H9 (cell line): ENCODE measurements around the gene ADAMTSL2. TPM values are rescaled to one million over a fixed set of nuclear protein-coding genes. Genes with fewer than 3 reads are reported as not detected.

Experiments
- DNase-seq: peaks from one replicate; pipeline ENCODE4 v3.0.0-alpha.2; 2017
- H2AFZ ChIP-seq: one replicate; pipeline ENCODE4 v1.6.1; 2013; ENCODE audit warnings: mild to moderate bottlenecking, low read length, control low read depth, moderate library complexity
- H2AK5ac ChIP-seq: 2 replicates; pipeline ENCODE4 v1.6.1; 2013; ENCODE audit warnings: low read length, control low read depth, mixed read lengths; ENCODE audit not compliant: insufficient read length
- H2BK120ac ChIP-seq: one replicate; pipeline ENCODE4 v1.6.1; 2013; ENCODE audit warnings: low read depth, mild to moderate bottlenecking, low read length, control low read depth, inconsistent platforms; ENCODE audit not compliant: poor library complexity, severe bottlenecking
- H2BK12ac ChIP-seq: 2 replicates; pipeline ENCODE4 v1.6.1; 2013; ENCODE audit warnings: low read length, control low read depth, mixed read lengths, low read depth; ENCODE audit not compliant: insufficient read length
- H2BK15ac ChIP-seq: 2 replicates; pipeline ENCODE4 v1.6.1; 2013; ENCODE audit warnings: low read depth, low read length, control low read depth
- H2BK20ac ChIP-seq: one replicate; pipeline ENCODE4 v1.6.1; 2013; ENCODE audit warnings: low read depth, mild to moderate bottlenecking, low read length, control low read depth, inconsistent platforms; ENCODE audit not compliant: poor library complexity, severe bottlenecking
- H2BK5ac ChIP-seq: 2 replicates; pipeline ENCODE4 v1.6.1; 2013; ENCODE audit warnings: low read length, control low read depth, mixed read lengths; ENCODE audit not compliant: insufficient read length
- H3K14ac ChIP-seq: 2 replicates; pipeline ENCODE4 v1.6.1; 2013; ENCODE audit warnings: low read length, control low read depth; ENCODE audit not compliant: insufficient read depth
- H3K18ac ChIP-seq: 2 replicates; pipeline ENCODE4 v1.6.1; 2013; ENCODE audit warnings: low read depth, mild to moderate bottlenecking, mixed read lengths, low read length, control low read depth; ENCODE audit not compliant: insufficient read length
- H3K23ac ChIP-seq: 2 replicates; pipeline ENCODE4 v1.6.1; 2013; ENCODE audit warnings: low read length, control low read depth, mixed read lengths, low read depth; ENCODE audit not compliant: insufficient read length
- H3K23me2 ChIP-seq: 2 replicates; pipeline ENCODE4 v1.6.1; 2013; ENCODE audit warnings: low read depth, mild to moderate bottlenecking, mixed read lengths, low read length, control low read depth; ENCODE audit not compliant: insufficient read length, poor library complexity, severe bottlenecking
- H3K27ac ChIP-seq: 2 replicates; pipeline ENCODE4 v1.5.1; 2013; ENCODE audit warnings: low read length, control low read depth, mixed read lengths, low read depth; ENCODE audit not compliant: insufficient read length
- H3K27me3 ChIP-seq: 2 replicates; pipeline ENCODE4 v1.6.1; 2013; ENCODE audit warnings: low read length, control low read depth, inconsistent platforms; ENCODE audit not compliant: insufficient read depth
- H3K4ac ChIP-seq: 2 replicates; pipeline ENCODE4 v1.6.1; 2013; ENCODE audit warnings: low read depth, mild to moderate bottlenecking, control low read depth, inconsistent platforms, low read length, moderate library complexity
- H3K4me1 ChIP-seq: 2 replicates; pipeline ENCODE4 v1.6.1; 2013; ENCODE audit warnings: low read length, control low read depth, inconsistent platforms; ENCODE audit not compliant: insufficient read depth
- H3K4me2 ChIP-seq: 2 replicates; pipeline ENCODE4 v1.6.1; 2013; ENCODE audit warnings: low read length, control low read depth, mixed read lengths; ENCODE audit not compliant: insufficient read length, insufficient read depth
- H3K56ac ChIP-seq: 2 replicates; pipeline ENCODE4 v1.6.1; 2013; ENCODE audit warnings: low read depth, mild to moderate bottlenecking, mixed read lengths, low read length, control low read depth; ENCODE audit not compliant: insufficient read length
- H3K79me1 ChIP-seq: 2 replicates; pipeline ENCODE4 v1.6.1; 2013; ENCODE audit warnings: low read depth, mild to moderate bottlenecking, moderate library complexity, low read length, control low read depth, inconsistent platforms; ENCODE audit not compliant: insufficient read depth, poor library complexity, severe bottlenecking
- H3K79me2 ChIP-seq: 2 replicates; pipeline ENCODE4 v1.6.1; 2013; ENCODE audit warnings: low read length, control low read depth, inconsistent platforms; ENCODE audit not compliant: insufficient read depth
- H3K9ac ChIP-seq: 2 replicates; pipeline ENCODE4 v1.6.1; 2013; ENCODE audit warnings: low read length, control low read depth, mixed read lengths; ENCODE audit not compliant: insufficient read length; ENCODE audit errors: extremely low read depth
- H3K9me3 ChIP-seq: one replicate; pipeline ENCODE4 v1.6.1; 2013; ENCODE audit warnings: low read depth, low read length, inconsistent platforms; ENCODE audit not compliant: control insufficient read depth
- H3T11ph ChIP-seq: one replicate; pipeline ENCODE4 v1.6.1; 2013; ENCODE audit warnings: mild to moderate bottlenecking, low read length, control low read depth, inconsistent platforms
- H4K20me1 ChIP-seq: one replicate; pipeline ENCODE4 v1.6.1; 2013; ENCODE audit not compliant: control insufficient read depth, insufficient read length, insufficient read depth
- H4K5ac ChIP-seq: 2 replicates; pipeline ENCODE4 v1.6.1; 2013; ENCODE audit warnings: low read depth, mild to moderate bottlenecking, mixed read lengths, low read length, control low read depth; ENCODE audit not compliant: insufficient read length
- H4K8ac ChIP-seq: replicated peaks from 2 replicates; pipeline ENCODE4 v1.6.1; 2013; ENCODE audit warnings: low read length, control low read depth, mixed read lengths, low read depth; ENCODE audit not compliant: insufficient read length
- H4K91ac ChIP-seq: 2 replicates; pipeline ENCODE4 v1.6.1; 2013; ENCODE audit warnings: low read depth, mild to moderate bottlenecking, moderate library complexity, mixed read lengths, low read length, control low read depth; ENCODE audit not compliant: insufficient read length
- H3K27ac Mint-ChIP-seq, 3 experiments: 2 replicates in 2 of 3; 3 replicates in 1 of 3; pipeline ENCODE4 v1.8.0; 2020 to 2021; ENCODE audit warnings: mixed read lengths in 3 of 3, mild to moderate bottlenecking in 1 of 3, moderate library complexity in 1 of 3
- H3K27me3 Mint-ChIP-seq: 2 replicates; pipeline ENCODE4 v1.8.0; 2021; ENCODE audit warnings: low read depth, mild to moderate bottlenecking, moderate library complexity, mixed read lengths
- H3K36me3 Mint-ChIP-seq, 3 experiments: 2 replicates in 2 of 3; 3 replicates in 1 of 3; pipeline ENCODE4 v1.8.0; 2020 to 2021; ENCODE audit warnings: low read depth in 3 of 3, mixed read lengths in 3 of 3; ENCODE audit not compliant: insufficient read depth in 1 of 3
- H3K4me1 Mint-ChIP-seq, 2 experiments: 2 replicates each; pipeline ENCODE4 v1.8.0; 2020; ENCODE audit warnings: mixed read lengths in 2 of 2
- H3K4me3 Mint-ChIP-seq, 2 experiments: 2 replicates in 1 of 2; 3 replicates in 1 of 2; pipeline ENCODE4 v1.8.0; 2020 to 2021; ENCODE audit warnings: mild to moderate bottlenecking in 2 of 2, mixed read lengths in 2 of 2, moderate library complexity in 1 of 2
- H3K9me3 Mint-ChIP-seq, 2 experiments: 2 replicates in 1 of 2; 3 replicates in 1 of 2; pipeline ENCODE4 v1.8.0; 2020; ENCODE audit warnings: mild to moderate bottlenecking in 2 of 2, mixed read lengths in 2 of 2, moderate library complexity in 1 of 2
- CTCF ChIP-seq: fragments of 200-600 bp; sonication (generic); conservative IDR thresholded peaks from 3 replicates; pipeline ENCODE4 v1.8.0; 2021; ENCODE audit warnings: antibody characterized with exemption, mild to moderate bottlenecking
- WGBS: extraction: QIAGEN DNeasy Blood & Tissue Kit; methylation state at CpG from one replicate; pipeline ENCODE4 v1.1.7; 2013; ENCODE audit warnings: missing lambda C conversion rate, low lambda C conversion rate, mixed read lengths; ENCODE audit not compliant: insufficient read length; ENCODE audit errors: extremely low coverage; 5-methylcytosine and 5-hydroxymethylcytosine counted together
- total RNA-seq: library from RNA; stranded (reverse); gene quantifications from 2 replicates; pipeline ENCODE4 v1.2.1, GENCODE V29; 2021

ADAMTSL2 gene
- total RNA-seq, 1 experiment from 2014 or later, result 0.61 TPM

DNA sequence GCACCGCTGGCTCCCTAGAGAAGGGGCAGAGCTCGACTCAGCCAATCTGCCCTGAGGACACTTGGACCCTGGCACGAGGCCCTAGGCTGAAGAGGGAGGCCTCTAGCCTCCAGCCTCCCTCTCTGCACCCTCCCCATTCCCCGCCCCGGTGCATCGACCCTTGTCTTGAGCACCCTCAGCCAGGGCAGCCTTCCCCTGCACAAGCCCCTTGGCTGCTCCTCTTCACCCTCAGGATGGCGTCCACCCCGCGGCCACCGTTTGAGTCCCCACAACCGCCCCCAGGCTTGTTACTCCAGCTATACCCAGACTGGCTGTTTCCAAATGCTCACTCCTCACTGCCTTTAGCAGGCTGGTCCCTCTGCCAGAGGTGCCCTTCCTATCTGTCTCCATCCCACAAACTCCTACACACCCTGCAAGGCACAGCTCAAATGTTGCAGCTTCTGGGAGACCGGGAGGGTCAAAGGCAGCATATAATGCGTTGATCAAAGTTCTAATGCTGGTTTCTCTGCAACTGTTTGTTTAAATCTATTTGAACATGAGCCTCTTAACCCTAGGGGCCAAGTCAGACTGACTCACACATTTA, 81.2 kb downstream of the ADAMTSL2 start:
- H3K36me3 Mint-ChIP-seq, result no peaks in the 10 kb centered on the region
- Histone ChIP-seq H3K27me3 (no peaks in the 10 kb centered on the region; the same call in 1 of the 2 replicates), H3K4me1 (no peaks in the 10 kb centered on the region), H3K23me2 (no peaks in the 10 kb centered on the region), H3K9me3 (no peaks in the 10 kb centered on the region), H4K5ac (no peak overlapping the region), H3K56ac (no peak overlapping the region), H2BK12ac (no peak overlapping the region), H4K91ac (no peak overlapping the region), H2AK5ac (no peak overlapping the region), H3K4me2 (no peak overlapping the region), H4K8ac (no peak overlapping the region), H3K14ac (no peak overlapping the region), H2BK15ac (no peak overlapping the region), H3K27ac (no peak overlapping the region), H3K9ac (no peak overlapping the region), H4K20me1 (no peaks in the 10 kb centered on the region), H3K4ac (no peak overlapping the region), H2AFZ (no peak overlapping the region), H2BK20ac (no peak overlapping the region), H3K18ac (no peak overlapping the region), H2BK5ac (no peak overlapping the region), H3K23ac (no peak overlapping the region), H2BK120ac (no peak overlapping the region), H3K79me2 (no peaks in the 10 kb centered on the region), H3T11ph (no peak overlapping the region), H3K79me1 (no peaks in the 10 kb centered on the region)
- peaks cover 6 to 17% of the 10 kb centered on the region in 2 experiments for H3K4me1 Mint-ChIP-seq
- H3K27me3 Mint-ChIP-seq, result peaks cover 71% of the 10 kb centered on the region
- no peak for DNase-seq
- H3K9me3 Mint-ChIP-seq, result no peaks in the 10 kb centered on the region; a peak in 2 of 5 replicates
- H3K27ac Mint-ChIP-seq, result no peak overlapping the region
- TF ChIP-seq CTCF, result no peak
- H3K4me3 Mint-ChIP-seq, result no peak overlapping the region
- WGBS, result no CpG with 5 or more reads among the region's 13 CpGs
